T-cell (primary cell): Measurements from ENCODE around the gene KRTAP10-10. TPM values are rescaled to one million over a fixed set of nuclear protein-coding genes. Genes with fewer than 3 reads are reported as not detected.
"Not testable (repeated sequence)": the region's sequence is repeated elsewhere in the genome, so short reads cannot be mapped to it uniquely, and the experiment has no call there.

Source experiments
- ATAC-seq, 4 experiments: fragments of 200-7000 bp in 3 of 4; fragments of 150-1000 bp in 1 of 4; cut with Tn5 transposase; replicated peaks in 1 of 4; 1 replicate in 3 of 4; 2 replicates in 1 of 4; pipeline ENCODE4 v1.10.0; 2021; ENCODE audit warnings: moderate library complexity in 3 of 4, mild to moderate bottlenecking in 2 of 4, moderate number of reproducible peaks in 1 of 4
- CTCF ChIA-PET, 2 donors: fragments of 300-600 bp; sonication (Branson Sonifier 250); formaldehyde crosslinking; loops; one replicate each; lab custom pipeline; 2022; ENCODE audit warnings: antibody characterized with exemption in 2 of 2; lab: Charles Lee
- POLR2A ChIA-PET, 2 donors: fragments of 300-600 bp; sonication (Branson Sonifier 250); formaldehyde crosslinking; loops; one replicate each; lab custom pipeline; 2022; ENCODE audit warnings: antibody characterized with exemption in 2 of 2; lab: Charles Lee
- DNase-seq, 35 experiments: peaks; one replicate each; pipeline versions ENCODE4 v3.0.0 to v3.0.0-alpha.2; 2013 to 2023
- H3K27ac ChIP-seq: one replicate; pipeline ENCODE4 v1.5.1; 2013; ENCODE audit warnings: low read length
- H3K27me3 ChIP-seq, 2 experiments: replicated peaks in 1 of 2; 1 replicate in 1 of 2; 2 replicates in 1 of 2; pipeline versions ENCODE4 v1.6.1 to v1.7.0; 2013; ENCODE audit warnings: low read length in 1 of 2, mixed read lengths in 1 of 2; ENCODE audit not compliant: control insufficient read depth in 2 of 2, insufficient read depth in 2 of 2; ENCODE audit errors: extremely low read depth in 1 of 2
- H3K36me3 ChIP-seq, 2 donors: 1 replicate in 1 of 2; 2 replicates in 1 of 2; pipeline versions ENCODE4 v1.6.1 to v1.7.0; 2013; ENCODE audit warnings: low read length in 1 of 2; ENCODE audit not compliant: control insufficient read depth in 2 of 2, insufficient read depth in 1 of 2; ENCODE audit errors: extremely low read depth in 1 of 2
- H3K4me1 ChIP-seq, 2 experiments: 1 replicate in 1 of 2; 2 replicates in 1 of 2; pipeline versions ENCODE4 v1.6.1 to v1.7.0; 2013; ENCODE audit warnings: low read length in 2 of 2, mixed read lengths in 1 of 2; ENCODE audit not compliant: insufficient read depth in 2 of 2, control insufficient read depth in 1 of 2; ENCODE audit errors: extremely low read depth in 1 of 2
- H3K4me3 ChIP-seq, 2 donors: 1 replicate in 1 of 2; 2 replicates in 1 of 2; pipeline versions ENCODE4 v1.5.1 to v1.7.0; 2013; ENCODE audit warnings: mild to moderate bottlenecking in 2 of 2, low read length in 1 of 2, moderate library complexity in 1 of 2; ENCODE audit not compliant: control insufficient read depth in 1 of 2; ENCODE audit errors: extremely low read depth in 1 of 2
- H3K9me3 ChIP-seq: 2 replicates; pipeline ENCODE4 v1.7.0; 2013
- H3K27ac Mint-ChIP-seq, 2 donors: one replicate each; pipeline ENCODE4 v1.8.0; 2020 to 2021; ENCODE audit warnings: mild to moderate bottlenecking in 2 of 2, mixed read lengths in 2 of 2
- H3K27me3 Mint-ChIP-seq, 2 donors: one replicate each; pipeline ENCODE4 v1.8.0; 2021 to 2022; ENCODE audit warnings: mixed read lengths in 2 of 2
- H3K36me3 Mint-ChIP-seq: one replicate; pipeline ENCODE4 v1.8.0; 2021; ENCODE audit warnings: mixed read lengths
- H3K4me1 Mint-ChIP-seq, 3 donors: one replicate each; pipeline ENCODE4 v1.8.0; 2020 to 2022; ENCODE audit warnings: mixed read lengths in 3 of 3, mild to moderate bottlenecking in 1 of 3
- H3K4me3 Mint-ChIP-seq, 3 donors: one replicate each; pipeline ENCODE4 v1.8.0; 2020 to 2022; ENCODE audit warnings: mild to moderate bottlenecking in 3 of 3, mixed read lengths in 3 of 3, moderate library complexity in 3 of 3
- H3K9me3 Mint-ChIP-seq, 3 donors: one replicate each; pipeline ENCODE4 v1.8.0; 2020 to 2022; ENCODE audit warnings: mixed read lengths in 3 of 3
- WGBS: methylation state at CpG from one replicate; pipeline ENCODE4 v1.1.5; 2013; ENCODE audit warnings: missing lambda C conversion rate; ENCODE audit not compliant: insufficient coverage; 5-methylcytosine and 5-hydroxymethylcytosine counted together
- total RNA-seq, 35 experiments: library from RNA in 6 of 35; stranded (reverse) in 6 of 35; fragments of 120-200 nt in 1 of 35; gene quantifications; one replicate each; pipeline versions ENCODE4 v1.2.1 to v1.2.4 and lab custom pipeline; 2013 to 2026

KRTAP10-10 gene
- total RNA-seq = not detected
- total RNA-seq (2013) = not detected
- total RNA-seq (lab: John Stamatoyannopoulos, UW) = 0 reads per million in 29 experiments

DNA sequence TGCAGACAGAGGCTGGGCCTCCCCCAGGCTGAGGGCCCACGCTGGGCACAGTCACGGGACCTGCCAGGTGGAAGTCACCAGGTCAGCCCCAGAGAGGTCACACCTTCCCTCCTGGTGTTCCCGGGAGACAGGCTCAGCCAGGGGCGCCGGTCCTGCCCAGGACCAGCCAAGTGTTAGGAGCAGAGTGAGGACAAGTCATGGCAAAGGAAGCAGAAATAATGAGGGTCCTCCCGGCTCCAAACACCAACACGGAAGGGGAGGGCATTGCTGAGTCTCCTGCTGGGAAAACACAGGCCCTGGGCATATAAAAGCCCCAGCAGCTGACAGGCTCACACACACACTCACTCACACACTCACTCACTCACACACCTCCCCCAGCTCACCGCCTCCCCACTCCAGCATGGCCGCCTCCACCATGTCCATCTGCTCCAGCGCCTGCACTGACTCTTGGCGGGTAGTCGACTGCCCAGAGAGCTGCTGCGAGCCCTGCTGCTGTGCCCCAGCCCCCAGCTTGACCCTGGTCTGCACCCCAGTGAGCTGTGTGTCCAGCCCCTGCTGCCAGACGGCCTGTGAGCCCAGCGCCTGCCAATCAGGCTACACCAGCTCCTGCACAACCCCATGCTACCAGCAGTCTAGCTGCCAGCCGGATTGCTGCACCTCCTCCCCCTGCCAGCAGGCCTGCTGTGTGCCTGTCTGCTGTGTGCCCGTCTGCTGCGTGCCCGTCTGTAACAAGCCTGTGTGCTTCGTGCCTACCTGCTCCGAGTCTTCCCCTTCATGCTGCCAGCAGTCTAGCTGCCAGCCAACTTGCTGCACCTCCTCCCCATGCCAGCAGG lies at the start of gene KRTAP10-10:
Gene KRTAP10-10 (plus strand): TSS at position 339 of the 833 bp plus-strand sequence. CDS start 62 bp downstream, at position 401.
- Histone ChIP-seq H3K4me1 (no peaks in the 10 kb centered on the region), H3K27me3 (peaks cover 0 to 17% of the 10 kb centered on the region in 2 experiments), H3K4me3 (no peak within 1 kb of the TSS), H3K27ac (no peak within 1 kb of the TSS), H3K36me3 (no peaks in the 10 kb centered on the region), H3K9me3 (no peaks in the 10 kb centered on the region)
- peak within 1 kb of the TSS in 1 of 2 donors; percentile 42 for H3K27ac Mint-ChIP-seq
- no peaks in the 10 kb centered on the region for H3K4me1 Mint-ChIP-seq
- H3K36me3 Mint-ChIP-seq = peaks cover 6% of the 10 kb centered on the region
- H3K9me3 Mint-ChIP-seq = peaks cover 11 to 32% (median 17%) of the 10 kb centered on the region in 3 donors
- H3K27me3 Mint-ChIP-seq = peaks cover 0 to 11% of the 10 kb centered on the region in 2 donors
- ChIA-PET CTCF (no interaction called here), POLR2A (no interaction called here)
- DNase-seq = no peak
- ATAC-seq = no peak
- H3K4me3 Mint-ChIP-seq = no peak within 1 kb of the TSS
- WGBS = 79% methylated on average over 6 of the region's 21 CpGs

DNA sequence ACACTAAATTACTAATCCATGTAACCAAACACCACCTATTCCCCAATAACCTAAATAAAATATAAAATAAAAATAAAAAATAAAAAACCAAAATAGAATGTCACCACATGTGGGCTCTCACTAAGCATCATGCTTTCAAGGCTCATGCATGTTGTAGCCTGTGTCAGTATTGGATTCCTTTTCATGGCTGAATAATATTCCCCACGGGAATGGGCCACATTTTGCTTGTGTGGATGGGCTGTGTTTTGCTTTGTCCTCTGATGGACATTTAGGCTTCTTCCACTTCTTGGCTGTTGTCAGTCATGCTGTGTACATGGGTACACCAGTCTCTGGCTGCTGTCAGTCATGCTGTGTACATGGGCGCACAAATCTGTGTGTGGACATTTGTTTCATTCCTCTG lies 48.1 kb upstream of the KRTAP10-10 start:
- ChIA-PET CTCF (no interaction called here), POLR2A (no interaction called here)

DNA sequence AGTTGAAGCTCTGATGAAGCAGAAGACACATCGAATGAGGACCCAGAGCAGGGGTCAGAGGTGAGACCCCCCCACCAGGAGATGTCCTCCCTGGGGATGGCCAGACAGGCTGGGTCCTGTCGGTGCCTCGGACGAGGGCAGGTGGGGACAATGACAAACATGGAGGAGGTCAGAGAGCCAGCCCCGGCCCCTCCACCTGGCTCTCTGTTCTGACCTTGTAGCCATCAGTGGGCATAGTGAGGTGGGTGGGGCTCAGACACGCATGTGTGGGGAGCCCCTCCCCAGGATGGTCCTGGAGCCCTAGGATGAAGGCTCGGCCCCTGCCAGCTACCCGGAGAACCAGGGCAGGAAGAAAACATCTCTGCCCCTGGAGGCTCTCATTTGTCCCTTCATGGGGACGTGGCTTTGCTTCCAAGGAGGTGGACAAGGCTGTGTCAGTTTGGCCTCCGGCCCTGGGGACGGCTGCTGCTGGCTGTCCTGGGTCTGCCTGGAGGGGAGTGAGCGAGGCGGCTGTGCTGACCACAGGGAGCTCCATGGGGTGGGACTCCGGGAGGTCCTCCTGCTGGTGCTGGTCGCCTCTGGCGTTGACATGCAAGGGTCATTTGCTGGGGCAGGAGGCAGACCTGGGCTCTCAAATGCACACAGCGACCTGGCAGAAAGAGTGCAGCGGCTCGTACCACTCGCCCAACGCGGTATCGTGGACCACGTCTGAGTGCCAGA lies 47.4 kb upstream of the KRTAP10-10 start:
- CTCF ChIA-PET = no interaction called here
- Mint-ChIP-seq H3K4me3 (no peak overlapping the region), H3K36me3 (no peaks in the 10 kb centered on the region), H3K27ac (no peak overlapping the region), H3K9me3 (no peaks in the 10 kb centered on the region), H3K27me3 (peaks cover 16 to 40% of the 10 kb centered on the region in 2 donors), H3K4me1 (peaks cover 0 to 2% (median 0%) of the 10 kb centered on the region in 3 donors)
- peaks cover 0 to 34% of the 10 kb centered on the region in 2 experiments for H3K27me3 ChIP-seq
- ATAC-seq (no peak), DNase-seq (no peak)
- WGBS = 85% methylated on average over 20 of the region's 24 CpGs
- H3K9me3 ChIP-seq = no peaks in the 10 kb centered on the region
- H3K4me3 ChIP-seq = no peak overlapping the region
- no peaks in the 10 kb centered on the region for H3K36me3 ChIP-seq
- H3K27ac ChIP-seq = no peak overlapping the region
- peaks cover 0 to 2% of the 10 kb centered on the region in 2 experiments for H3K4me1 ChIP-seq
- POLR2A ChIA-PET = no interaction called here

More for the DNA sequence above, 48.1 kb upstream of the KRTAP10-10 start:
- H3K27ac ChIP-seq = no peak overlapping the region
- peaks cover 0 to 34% of the 10 kb centered on the region in 2 experiments for H3K27me3 ChIP-seq
- H3K4me3 Mint-ChIP-seq = no peak overlapping the region
- H3K4me1 ChIP-seq = peaks cover 0 to 2% of the 10 kb centered on the region in 2 experiments
- H3K27me3 Mint-ChIP-seq = peaks cover 21 to 44% of the 10 kb centered on the region in 2 donors
- H3K4me1 Mint-ChIP-seq = peaks cover 4 to 7% (median 6%) of the 10 kb centered on the region in 3 donors
- H3K27ac Mint-ChIP-seq = no peak overlapping the region
- ATAC-seq (no peak), DNase-seq (no peak)
- H3K36me3 Mint-ChIP-seq = no peaks in the 10 kb centered on the region
- H3K9me3 ChIP-seq = no peaks in the 10 kb centered on the region
- H3K9me3 Mint-ChIP-seq = no peaks in the 10 kb centered on the region
- H3K36me3 ChIP-seq = no peaks in the 10 kb centered on the region
- 100% methylated on average over 1 of the region's 2 CpGs for WGBS
- H3K4me3 ChIP-seq = no peak overlapping the region

GRCh38 chr21:44590311-44590721 lies 46.8 kb upstream of the KRTAP10-10 start:
- no peak overlapping the region for H3K27ac ChIP-seq
- no peak for DNase-seq
- no peak overlapping the region for H3K4me3 ChIP-seq
- no peaks in the 10 kb centered on the region for H3K9me3 Mint-ChIP-seq
- no peaks in the 10 kb centered on the region for H3K9me3 ChIP-seq
- peaks cover 12 to 37% of the 10 kb centered on the region in 2 donors for H3K27me3 Mint-ChIP-seq
- ChIA-PET CTCF (no interaction called here), POLR2A (no interaction called here)
- H3K4me1 ChIP-seq = peaks cover 0 to 2% of the 10 kb centered on the region in 2 experiments
- no peaks in the 10 kb centered on the region for H3K36me3 ChIP-seq
- no peak for ATAC-seq
- H3K4me3 Mint-ChIP-seq = no peak overlapping the region
- 61% methylated on average over 4 of the region's 10 CpGs for WGBS
- H3K36me3 Mint-ChIP-seq = no peaks in the 10 kb centered on the region
- H3K27ac Mint-ChIP-seq = no peak overlapping the region
- H3K4me1 Mint-ChIP-seq = peaks cover 0 to 2% (median 0%) of the 10 kb centered on the region in 3 donors
- H3K27me3 ChIP-seq = peaks cover 0 to 34% of the 10 kb centered on the region in 2 experiments

- H3K4me3 Mint-ChIP-seq, H3K27ac Mint-ChIP-seq, H3K4me3 ChIP-seq, H3K4me1 ChIP-seq, POLR2A ChIA-PET, H3K36me3 Mint-ChIP-seq, H3K9me3 Mint-ChIP-seq, H3K36me3 ChIP-seq, CTCF ChIA-PET, H3K9me3 ChIP-seq, H3K4me1 Mint-ChIP-seq, ATAC-seq, H3K27ac ChIP-seq: not testable (repeated sequence)
- DNase-seq = peak in 1 of 35 experiments; percentile 17
- peaks cover 8 to 32% of the 10 kb centered on the region in 2 donors for H3K27me3 Mint-ChIP-seq
- H3K27me3 ChIP-seq = peaks cover 0 to 30% of the 10 kb centered on the region in 2 experiments
- 95% methylated on average over 9 of the region's 19 CpGs for WGBS
Measured at GRCh38 chr21:44590897-44591800, 46.0 kb upstream of the KRTAP10-10 start.

- no CpG with 5 or more reads among the region's 4 CpGs for WGBS
- POLR2A ChIA-PET, H3K4me3 Mint-ChIP-seq, H3K4me1 Mint-ChIP-seq, H3K27ac Mint-ChIP-seq, H3K9me3 Mint-ChIP-seq, H3K4me3 ChIP-seq, H3K9me3 ChIP-seq, ATAC-seq, DNase-seq, H3K36me3 Mint-ChIP-seq, H3K27ac ChIP-seq, CTCF ChIA-PET, H3K36me3 ChIP-seq, H3K4me1 ChIP-seq: not testable (repeated sequence)
- peaks cover 4 to 26% of the 10 kb centered on the region in 2 donors for H3K27me3 Mint-ChIP-seq
- H3K27me3 ChIP-seq = peaks cover 0 to 25% of the 10 kb centered on the region in 2 experiments
Measured at GRCh38 chr21:44591801-44592130, 45.4 kb upstream of the KRTAP10-10 start.
